ENCODE results near the gene ADGRL3. TPM values are rescaled to one million over a fixed set of nuclear protein-coding genes. Genes with fewer than 3 reads are reported as not detected.
"Not testable (repeated sequence)": the region's sequence is repeated elsewhere in the genome, so short reads cannot be mapped to it uniquely, and the experiment has no call there.

Gene ADGRL3
- total and polyA plus RNA-seq, 7 donors: under 0.01 to 11.9 (median 5.4) TPM

DNA sequence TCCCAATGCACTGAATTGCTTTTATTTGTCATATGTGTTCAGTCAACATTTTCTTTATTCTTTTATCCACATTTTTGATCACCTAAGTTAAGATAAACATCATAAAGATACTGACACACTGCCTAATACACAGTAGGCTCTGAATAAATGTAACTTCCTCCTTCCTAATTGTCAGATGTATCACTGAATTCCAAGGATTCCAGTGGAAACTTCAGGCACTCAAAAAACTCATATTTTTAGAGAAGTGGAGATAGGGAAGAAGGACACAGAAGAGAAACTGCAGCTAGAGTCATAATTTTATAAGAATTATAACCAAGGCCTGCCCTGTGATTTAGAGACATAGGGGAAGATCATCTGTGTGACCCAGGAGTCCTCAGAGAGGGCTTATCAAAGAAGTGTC is 753.3 kb downstream of the ADGRL3 start:
- H3K36me3 ChIP-seq: no peaks in the 10 kb centered on the region
- no peak for DNase-seq
- TF ChIP-seq POLR2A (IDR thresholded peaks at IDR 0.05): no peak
- TF ChIP-seq EP300 (IDR thresholded peaks at IDR 0.05): no peak
- TF ChIP-seq, protein P1, sequence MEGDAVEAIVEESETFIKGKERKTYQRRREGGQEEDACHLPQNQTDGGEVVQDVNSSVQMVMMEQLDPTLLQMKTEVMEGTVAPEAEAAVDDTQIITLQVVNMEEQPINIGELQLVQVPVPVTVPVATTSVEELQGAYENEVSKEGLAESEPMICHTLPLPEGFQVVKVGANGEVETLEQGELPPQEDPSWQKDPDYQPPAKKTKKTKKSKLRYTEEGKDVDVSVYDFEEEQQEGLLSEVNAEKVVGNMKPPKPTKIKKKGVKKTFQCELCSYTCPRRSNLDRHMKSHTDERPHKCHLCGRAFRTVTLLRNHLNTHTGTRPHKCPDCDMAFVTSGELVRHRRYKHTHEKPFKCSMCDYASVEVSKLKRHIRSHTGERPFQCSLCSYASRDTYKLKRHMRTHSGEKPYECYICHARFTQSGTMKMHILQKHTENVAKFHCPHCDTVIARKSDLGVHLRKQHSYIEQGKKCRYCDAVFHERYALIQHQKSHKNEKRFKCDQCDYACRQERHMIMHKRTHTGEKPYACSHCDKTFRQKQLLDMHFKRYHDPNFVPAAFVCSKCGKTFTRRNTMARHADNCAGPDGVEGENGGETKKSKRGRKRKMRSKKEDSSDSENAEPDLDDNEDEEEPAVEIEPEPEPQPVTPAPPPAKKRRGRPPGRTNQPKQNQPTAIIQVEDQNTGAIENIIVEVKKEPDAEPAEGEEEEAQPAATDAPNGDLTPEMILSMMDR (IDR thresholded peaks at IDR 0.05): no peak
- H3K9me3 ChIP-seq: no peaks in the 10 kb centered on the region
- no peak overlapping the region for H3K27ac ChIP-seq
- no peak overlapping the region for H3K4me3 ChIP-seq
- no peaks in the 10 kb centered on the region for H3K4me1 ChIP-seq
- no peaks in the 10 kb centered on the region for H3K27me3 ChIP-seq
- intact Hi-C loops (cut with DNase I): no loop called here

DNA sequence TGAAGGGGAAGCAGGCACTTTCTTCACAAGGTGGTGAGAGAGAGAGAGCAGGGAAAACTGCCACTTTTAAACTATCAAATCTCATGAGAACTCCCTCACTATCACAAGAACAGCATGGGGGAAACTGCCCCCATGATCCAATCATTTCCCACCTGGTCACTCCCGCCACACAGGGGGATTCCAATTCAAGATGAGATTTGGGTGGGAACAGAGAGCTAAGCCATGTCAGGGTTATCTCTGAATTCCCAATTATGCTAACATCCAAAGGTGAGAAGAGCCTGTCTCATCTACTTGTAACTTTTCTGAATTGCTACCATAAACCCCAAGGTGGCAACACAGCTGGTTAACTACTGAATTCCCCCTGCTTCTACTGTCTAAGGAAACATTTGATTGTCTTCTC is 758.5 kb downstream of the ADGRL3 start:
- no peaks in the 10 kb centered on the region for H3K36me3 ChIP-seq
- no peak overlapping the region for H3K27ac ChIP-seq
- TF ChIP-seq EP300 (IDR thresholded peaks at IDR 0.05): no peak
- no peak for TF ChIP-seq POLR2A (IDR thresholded peaks at IDR 0.05)
- TF ChIP-seq, protein P1 (IDR thresholded peaks at IDR 0.05): no peak
- TF ChIP-seq POLR2AphosphoS5 (IDR thresholded peaks at IDR 0.05): no peak
- H3K4me3 ChIP-seq: no peak overlapping the region
- DNase-seq: no peak
- 69 to 93% methylated on average over 1 of the region's 1 CpG for WGBS, 2 donors
- intact Hi-C loops (cut with DNase I): no loop called here
- no peaks in the 10 kb centered on the region for H3K9me3 ChIP-seq
- no peaks in the 10 kb centered on the region for H3K27me3 ChIP-seq
- no peaks in the 10 kb centered on the region for H3K4me1 ChIP-seq

GRCh38 chr4:61959087-61959486 is 759.0 kb downstream of the ADGRL3 start:
- Histone ChIP-seq H3K9me3 (no peaks in the 10 kb centered on the region), H3K27me3 (no peaks in the 10 kb centered on the region), H3K27ac (no peak overlapping the region), H3K4me3 (no peak overlapping the region), H3K4me1 (no peaks in the 10 kb centered on the region), H3K36me3 (no peaks in the 10 kb centered on the region)
- intact Hi-C loops (cut with DNase I): no loop called here
- WGBS, 2 donors: 94 to 98% methylated on average over 1 of the region's 1 CpG
- no peak for TF ChIP-seq POLR2AphosphoS5 (IDR thresholded peaks at IDR 0.05)
- TF ChIP-seq EP300 (IDR thresholded peaks at IDR 0.05): no peak
- TF ChIP-seq, protein P1 (IDR thresholded peaks at IDR 0.05): no peak
- no peak for TF ChIP-seq POLR2A (IDR thresholded peaks at IDR 0.05)
- DNase-seq: no peak

GRCh38 chr4:61984260-61984909 is 784.3 kb downstream of the ADGRL3 start:
- H3K4me3 ChIP-seq: no peak overlapping the region
- no peaks in the 10 kb centered on the region for H3K36me3 ChIP-seq
- no peaks in the 10 kb centered on the region for H3K9me3 ChIP-seq
- intact Hi-C loops (cut with DNase I): no loop called here
- DNase-seq: no peak
- TF ChIP-seq POLR2A (IDR thresholded peaks at IDR 0.05) (no peak), EP300 (IDR thresholded peaks at IDR 0.05) (no peak), POLR2AphosphoS5 (IDR thresholded peaks at IDR 0.05) (no peak)
- TF ChIP-seq, protein P1 (IDR thresholded peaks at IDR 0.05): no peak
- H3K27ac ChIP-seq: no peak overlapping the region
- no peaks in the 10 kb centered on the region for H3K27me3 ChIP-seq
- no peaks in the 10 kb centered on the region for H3K4me1 ChIP-seq
- 70 to 72% methylated on average over 4 of the region's 4 CpGs for WGBS, 2 donors

DNA sequence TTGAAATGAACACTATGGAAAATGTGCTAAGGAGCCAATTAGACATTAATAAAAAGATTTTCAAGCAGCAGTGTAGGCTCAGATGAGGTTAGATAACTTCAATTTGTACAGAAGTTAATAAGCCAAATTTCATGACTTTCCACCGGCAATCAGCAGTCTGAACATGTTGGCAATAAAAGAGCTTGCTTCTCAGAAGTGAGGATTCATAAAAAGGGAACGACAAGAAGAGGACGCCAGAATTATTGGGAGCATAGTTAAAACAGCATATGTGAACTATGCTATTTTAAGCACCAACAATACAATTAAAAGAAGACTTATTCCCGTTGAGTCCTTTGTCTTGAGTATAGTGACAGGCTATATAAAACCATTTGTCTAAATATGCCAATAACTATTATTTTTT is 785.3 kb downstream of the ADGRL3 start:
- TF ChIP-seq EP300 (IDR thresholded peaks at IDR 0.05) (no peak), POLR2AphosphoS5 (IDR thresholded peaks at IDR 0.05) (no peak), POLR2A (IDR thresholded peaks at IDR 0.05) (no peak)
- TF ChIP-seq, protein P1 (IDR thresholded peaks at IDR 0.05): no peak
- no peak overlapping the region for H3K4me3 ChIP-seq
- DNase-seq: no peak
- 71 to 78% methylated on average over 4 of the region's 4 CpGs for WGBS, 2 donors
- no peaks in the 10 kb centered on the region for H3K9me3 ChIP-seq
- H3K27ac ChIP-seq: no peak overlapping the region
- H3K4me1 ChIP-seq: no peaks in the 10 kb centered on the region
- H3K36me3 ChIP-seq: no peaks in the 10 kb centered on the region
- intact Hi-C loops (cut with DNase I): no loop called here
- no peaks in the 10 kb centered on the region for H3K27me3 ChIP-seq

GRCh38 chr4:61986929-61987328 is 786.8 kb downstream of the ADGRL3 start:
- H3K4me3 ChIP-seq; H3K36me3 ChIP-seq; DNase-seq; intact Hi-C loops (cut with DNase I); H3K4me1 ChIP-seq; H3K9me3 ChIP-seq; H3K27ac ChIP-seq; H3K27me3 ChIP-seq: not testable (repeated sequence)
- 91% methylated on average over 7 of the region's 7 CpGs for WGBS, 2 donors
